ENCODE results near the gene KLF15.

GRCh38 chr3:126345641-126346460, 11.4 kb downstream of the KLF15 start:
- no peak for TF ChIP-seq CTCF (IDR thresholded peaks at IDR 0.05; ENCODE audit: low read depth, low read length)
- no peak for TF ChIP-seq POLR2A (IDR thresholded peaks at IDR 0.05; ENCODE audit: extremely low read depth, insufficient read length)
- TF ChIP-seq MAX (IDR thresholded peaks at IDR 0.05; ENCODE audit: low read depth, low read length): no peak
- no peak for TF ChIP-seq MYC (IDR thresholded peaks at IDR 0.05; ENCODE audit: low read depth, low read length)

All from NB4 (cell line).